Measurements from ENCODE around the gene OSBPL7. TPM values are rescaled to one million over a fixed set of nuclear protein-coding genes. Genes with fewer than 3 reads are reported as not detected.

The OSBPL7 gene
- total RNA-seq, 1 donor from 2014 or later, result 5.1 TPM

DNA sequence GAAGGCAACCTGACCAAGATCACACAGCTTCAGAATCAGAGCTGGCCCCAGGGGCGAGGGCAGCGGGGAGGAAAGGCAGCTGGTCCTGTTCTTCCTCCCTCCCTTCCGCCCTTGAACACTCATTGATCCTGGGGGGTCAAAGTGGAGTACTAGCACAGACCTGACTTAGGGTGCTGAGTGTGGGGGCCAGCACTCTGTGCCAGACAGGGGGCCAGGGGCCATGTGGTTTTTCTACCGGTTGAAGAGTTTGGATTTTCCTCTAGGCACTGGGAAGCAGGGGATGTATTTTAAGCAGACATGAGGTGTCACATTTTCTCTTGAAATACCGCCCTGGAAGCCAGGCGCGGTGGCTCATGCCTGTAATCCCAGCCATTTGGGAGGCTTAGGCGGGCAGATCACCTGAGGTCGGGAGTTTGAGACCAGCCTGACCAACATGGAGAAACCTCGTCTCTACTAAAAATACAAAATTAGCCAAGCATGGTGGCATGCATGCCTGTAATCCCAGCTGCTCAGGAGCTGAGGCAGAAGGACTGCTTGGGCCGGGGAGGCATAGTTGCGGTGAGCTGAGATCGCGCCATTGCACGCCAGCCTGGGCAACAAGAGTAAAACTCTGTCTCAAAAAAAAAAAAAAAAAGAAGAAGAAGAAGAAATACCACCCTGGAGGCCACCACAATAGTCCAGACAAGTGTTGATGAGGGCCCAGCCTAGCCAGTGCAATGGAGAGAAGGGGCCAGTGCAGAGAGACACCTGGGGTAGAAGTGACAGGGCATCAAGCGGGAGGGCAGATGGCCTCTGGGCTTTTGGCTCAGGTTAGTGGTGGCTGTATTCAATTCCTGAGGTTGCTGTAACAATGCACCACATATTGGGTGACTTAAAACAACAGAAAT, 15.3 kb downstream of the OSBPL7 start:
- H3K9ac ChIP-seq, result no peak overlapping the region
- H4K20me1 ChIP-seq (ENCODE audit: low read depth), result no peaks in the 10 kb centered on the region
- H3K27me3 Mint-ChIP-seq (ENCODE audit: insufficient read depth, low read depth), result peaks cover 20% of the 10 kb centered on the region
- H3K27ac ChIP-seq, result no peak overlapping the region
- no peaks in the 10 kb centered on the region for H3F3A ChIP-seq (ENCODE audit: low read depth)
- no peak for DNase-seq (ENCODE audit: low spot score)
- H2AFZ ChIP-seq (replicated peaks), result no peak overlapping the region
- H3K9me3 Mint-ChIP-seq, result no peaks in the 10 kb centered on the region
- H3K9me3 ChIP-seq (ENCODE audit: low read depth), result no peaks in the 10 kb centered on the region
- no peaks in the 10 kb centered on the region for H3K79me2 ChIP-seq (ENCODE audit: low read depth)
- peaks cover 7% of the 10 kb centered on the region for H3K4me1 Mint-ChIP-seq
- H3K4me2 ChIP-seq, result no peak overlapping the region
- no peak overlapping the region for H3K4me3 ChIP-seq
- no peak overlapping the region for H3K4me3 Mint-ChIP-seq
- peaks cover 7% of the 10 kb centered on the region for H3K27me3 ChIP-seq
- H3K4me1 ChIP-seq, result no peaks in the 10 kb centered on the region
- H3K36me3 Mint-ChIP-seq, result no peaks in the 10 kb centered on the region
- H3K27ac Mint-ChIP-seq, result no peak overlapping the region
- TF ChIP-seq, protein P1, sequence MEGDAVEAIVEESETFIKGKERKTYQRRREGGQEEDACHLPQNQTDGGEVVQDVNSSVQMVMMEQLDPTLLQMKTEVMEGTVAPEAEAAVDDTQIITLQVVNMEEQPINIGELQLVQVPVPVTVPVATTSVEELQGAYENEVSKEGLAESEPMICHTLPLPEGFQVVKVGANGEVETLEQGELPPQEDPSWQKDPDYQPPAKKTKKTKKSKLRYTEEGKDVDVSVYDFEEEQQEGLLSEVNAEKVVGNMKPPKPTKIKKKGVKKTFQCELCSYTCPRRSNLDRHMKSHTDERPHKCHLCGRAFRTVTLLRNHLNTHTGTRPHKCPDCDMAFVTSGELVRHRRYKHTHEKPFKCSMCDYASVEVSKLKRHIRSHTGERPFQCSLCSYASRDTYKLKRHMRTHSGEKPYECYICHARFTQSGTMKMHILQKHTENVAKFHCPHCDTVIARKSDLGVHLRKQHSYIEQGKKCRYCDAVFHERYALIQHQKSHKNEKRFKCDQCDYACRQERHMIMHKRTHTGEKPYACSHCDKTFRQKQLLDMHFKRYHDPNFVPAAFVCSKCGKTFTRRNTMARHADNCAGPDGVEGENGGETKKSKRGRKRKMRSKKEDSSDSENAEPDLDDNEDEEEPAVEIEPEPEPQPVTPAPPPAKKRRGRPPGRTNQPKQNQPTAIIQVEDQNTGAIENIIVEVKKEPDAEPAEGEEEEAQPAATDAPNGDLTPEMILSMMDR (IDR thresholded peaks at IDR 0.05), result no peak
- TF ChIP-seq EZH2phosphoT487 (IDR thresholded peaks at IDR 0.05), result no peak
- TF ChIP-seq EZH2 (IDR thresholded peaks at IDR 0.05), result no peak
- no peaks in the 10 kb centered on the region for H3K36me3 ChIP-seq

DNA sequence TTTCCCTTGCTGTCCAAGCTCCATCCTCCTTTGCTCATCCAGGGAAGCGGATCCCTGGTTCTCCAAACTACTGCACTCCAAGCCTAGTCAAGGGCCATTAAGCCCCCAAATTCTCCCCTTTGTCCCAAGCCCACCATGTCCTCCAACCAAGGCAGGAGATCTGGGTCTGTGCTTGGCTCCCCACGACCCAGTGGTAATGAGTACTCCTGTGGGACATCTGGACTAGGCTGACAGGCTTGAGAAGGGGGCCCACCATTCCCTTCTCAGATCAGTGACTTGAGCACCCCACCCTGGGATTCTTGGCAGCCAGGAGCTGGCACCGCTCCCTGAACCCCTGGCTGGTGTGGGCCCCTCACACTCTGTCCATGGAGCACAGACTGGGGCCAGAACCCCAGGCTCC, 17.1 kb downstream of the OSBPL7 start:
- no peaks in the 10 kb centered on the region for H3K4me1 ChIP-seq
- no peak overlapping the region for H3K4me3 ChIP-seq
- H4K20me1 ChIP-seq (ENCODE audit: low read depth), result no peaks in the 10 kb centered on the region
- no peaks in the 10 kb centered on the region for H3K36me3 ChIP-seq
- no peak for DNase-seq (ENCODE audit: low spot score)
- Mint-ChIP-seq H3K27ac (no peak overlapping the region), H3K36me3 (no peaks in the 10 kb centered on the region), H3K27me3 (ENCODE audit: insufficient read depth, low read depth) (peaks cover 24% of the 10 kb centered on the region), H3K9me3 (no peaks in the 10 kb centered on the region), H3K4me3 (no peak overlapping the region), H3K4me1 (no peaks in the 10 kb centered on the region)
- no peak overlapping the region for H3K4me2 ChIP-seq
- no peaks in the 10 kb centered on the region for H3K9me3 ChIP-seq (ENCODE audit: low read depth)
- no peak overlapping the region for H3K27ac ChIP-seq
- no peaks in the 10 kb centered on the region for H3F3A ChIP-seq (ENCODE audit: low read depth)
- H3K27me3 ChIP-seq, result peaks cover 20% of the 10 kb centered on the region
- TF ChIP-seq EZH2phosphoT487 (IDR thresholded peaks at IDR 0.05) (no peak), EZH2 (IDR thresholded peaks at IDR 0.05) (no peak)
- TF ChIP-seq, protein P1 (IDR thresholded peaks at IDR 0.05), result no peak
- no peak overlapping the region for H3K9ac ChIP-seq
- H2AFZ ChIP-seq (replicated peaks), result no peak overlapping the region
- H3K79me2 ChIP-seq (ENCODE audit: low read depth), result no peaks in the 10 kb centered on the region

DNA sequence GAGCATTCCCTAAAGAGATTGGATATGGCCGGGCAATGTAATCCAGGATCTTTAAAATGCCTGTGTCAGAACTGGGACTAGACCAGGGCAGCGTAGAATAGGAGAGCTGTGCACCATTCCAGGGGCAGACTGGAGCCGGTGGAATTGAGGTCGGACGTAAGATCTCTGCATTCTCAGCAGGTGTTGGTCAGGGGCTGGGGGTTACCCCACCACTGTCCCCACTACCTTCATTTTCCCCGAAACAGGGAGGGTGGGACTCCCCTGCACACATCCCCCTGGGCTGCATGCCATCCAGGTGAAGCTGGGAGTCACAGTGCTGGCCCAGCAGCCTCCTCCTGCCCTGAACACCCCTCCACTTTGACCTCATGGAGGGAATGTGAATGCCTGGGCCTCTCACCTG, 17.8 kb downstream of the OSBPL7 start:
- Histone ChIP-seq H3K4me2 (no peak overlapping the region), H4K20me1 (ENCODE audit: low read depth) (no peaks in the 10 kb centered on the region)
- H3K27ac Mint-ChIP-seq, result no peak overlapping the region

More for the DNA sequence above, 17.8 kb downstream of the OSBPL7 start:
- Mint-ChIP-seq H3K9me3 (no peaks in the 10 kb centered on the region), H3K36me3 (no peaks in the 10 kb centered on the region), H3K4me1 (no peaks in the 10 kb centered on the region), H3K27me3 (ENCODE audit: insufficient read depth, low read depth) (peaks cover 24% of the 10 kb centered on the region), H3K4me3 (no peak overlapping the region)
- H2AFZ ChIP-seq (replicated peaks), result no peak overlapping the region
- H3K4me1 ChIP-seq, result no peaks in the 10 kb centered on the region
- no peaks in the 10 kb centered on the region for H3K9me3 ChIP-seq (ENCODE audit: low read depth)
- H3K9ac ChIP-seq, result no peak overlapping the region
- H3K36me3 ChIP-seq, result no peaks in the 10 kb centered on the region
- no peak overlapping the region for H3K27ac ChIP-seq
- no peak overlapping the region for H3K4me3 ChIP-seq
- no peaks in the 10 kb centered on the region for H3F3A ChIP-seq (ENCODE audit: low read depth)
- no peak for TF ChIP-seq EZH2phosphoT487 (IDR thresholded peaks at IDR 0.05)
- no peak for TF ChIP-seq EZH2 (IDR thresholded peaks at IDR 0.05)
- TF ChIP-seq, protein P1 (IDR thresholded peaks at IDR 0.05), result no peak
- no peaks in the 10 kb centered on the region for H3K79me2 ChIP-seq (ENCODE audit: low read depth)
- H3K27me3 ChIP-seq, result peaks cover 20% of the 10 kb centered on the region
- DNase-seq (ENCODE audit: low spot score), result no peak

Data from neural progenitor cell (in vitro differentiated cells).